Dermis microvascular lymphatic vessel endothelial cell (primary cell): ENCODE data around the gene FAM210A. TPM values are rescaled to one million over a fixed set of nuclear protein-coding genes. Genes with fewer than 3 reads are reported as not detected.
"Not testable (repeated sequence)": the region's sequence is repeated elsewhere in the genome, so short reads cannot be mapped to it uniquely, and the experiment has no call there.

Experiments
- DNase-seq, 2 donors: peaks; one replicate each; pipeline versions ENCODE4 v3.0.0 to v3.0.0-alpha.2; 2010; ENCODE audit warnings: low read depth in 2 of 2
- total RNA-seq: library from RNA; depleted of rRNA; stranded (reverse); fragments of >200 nt; gene quantifications from 2 replicates; pipeline ENCODE4 v1.2.1, GENCODE V29; 2014

FAM210A gene
- total RNA-seq = 15.0 and 28.2 TPM in 2 replicates

DNA sequence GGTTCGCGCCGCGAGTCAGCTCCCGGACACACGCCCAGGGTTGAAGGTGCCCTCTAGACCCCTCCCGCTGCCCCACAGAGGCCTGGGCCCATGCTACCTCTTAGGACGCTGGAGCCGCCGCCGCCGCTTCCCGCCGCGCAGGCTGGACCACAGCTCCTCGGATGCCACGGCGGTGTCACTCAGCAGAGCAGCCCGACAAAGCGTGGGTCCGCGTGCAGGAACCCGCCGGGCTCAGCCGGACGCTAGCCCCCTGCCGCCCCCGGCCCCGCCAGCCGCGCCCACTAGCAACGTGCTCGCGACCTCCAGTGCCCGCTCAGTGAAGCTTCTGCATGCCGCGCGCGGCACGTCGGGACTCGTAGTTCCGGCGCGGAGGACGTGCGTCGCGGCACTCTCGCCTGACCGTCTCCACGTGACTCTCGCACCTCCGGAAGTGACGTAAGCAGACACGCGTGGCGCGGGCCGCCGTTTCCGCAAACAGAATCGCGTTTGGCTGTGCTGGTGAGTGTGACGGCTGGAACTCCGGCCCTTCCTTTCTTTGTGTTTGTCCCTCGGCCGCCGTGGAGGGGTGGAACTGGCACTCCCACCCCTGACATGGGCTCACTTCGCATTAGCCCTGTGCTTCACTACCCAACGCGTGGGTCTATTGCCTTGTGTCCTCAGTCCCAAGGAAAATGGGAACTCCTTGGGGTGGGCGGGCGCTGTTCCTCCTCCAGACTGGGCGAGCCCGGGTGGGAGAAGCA is at the start of gene FAM210A, which contains the start of gene RNMT:
TSS of gene FAM210A (minus strand) at position 327 of the 740 bp plus-strand sequence. CDS start 44,481 bp downstream, outside the sequence.
TSS of gene RNMT (plus strand) at position 442 of the 740 bp plus-strand sequence. CDS start 4,845 bp downstream, outside the sequence.
- DNase-seq = peak; percentile 97 to 98

DNA sequence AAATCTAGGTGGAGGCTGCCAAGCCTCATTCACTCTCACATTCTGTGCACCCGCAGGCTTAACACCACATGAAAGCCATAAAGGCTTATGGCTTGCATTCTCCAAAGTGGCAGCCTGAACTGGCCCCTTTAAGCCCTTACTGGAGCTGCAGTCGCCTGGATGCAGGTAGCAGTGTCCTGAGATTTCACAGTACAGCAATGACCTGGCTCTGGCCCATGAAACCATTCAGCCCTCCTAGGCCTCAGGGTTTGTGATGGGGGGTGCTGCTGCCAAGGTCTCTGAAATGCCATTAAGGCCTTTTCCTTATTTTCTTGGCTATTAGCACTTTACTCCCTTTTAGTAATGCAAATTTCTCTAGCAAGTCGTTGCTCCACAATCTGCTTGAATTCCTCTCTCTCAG is 48.7 kb upstream of the FAM210A start:
- no peak for DNase-seq

- DNase-seq = no peak
Measured at GRCh38 chr18:13762690-13763439, 36.5 kb upstream of the FAM210A start.

- DNase-seq = no peak
Measured at GRCh38 chr18:13760047-13760446, 33.7 kb upstream of the FAM210A start.

DNA sequence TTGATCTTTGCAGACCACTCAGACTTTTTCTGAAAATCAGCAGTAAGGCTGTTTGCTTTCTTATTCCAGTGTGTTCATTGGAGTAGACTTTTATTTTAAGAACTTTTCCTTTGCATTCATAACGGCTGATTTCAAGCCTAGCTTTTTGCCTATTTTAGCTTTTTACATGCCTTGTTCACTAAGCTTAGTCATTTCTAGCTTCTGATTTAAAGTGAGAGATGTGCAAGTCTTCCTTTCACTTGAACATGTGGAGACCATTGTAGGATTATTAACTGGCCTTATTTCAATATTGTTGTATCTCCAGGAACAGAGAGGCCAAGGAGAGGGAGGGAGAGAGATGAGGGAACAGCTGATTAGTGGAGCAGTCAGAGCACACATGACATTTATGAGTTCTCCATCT is 32.3 kb upstream of the FAM210A start:
- DNase-seq = no peak

DNA sequence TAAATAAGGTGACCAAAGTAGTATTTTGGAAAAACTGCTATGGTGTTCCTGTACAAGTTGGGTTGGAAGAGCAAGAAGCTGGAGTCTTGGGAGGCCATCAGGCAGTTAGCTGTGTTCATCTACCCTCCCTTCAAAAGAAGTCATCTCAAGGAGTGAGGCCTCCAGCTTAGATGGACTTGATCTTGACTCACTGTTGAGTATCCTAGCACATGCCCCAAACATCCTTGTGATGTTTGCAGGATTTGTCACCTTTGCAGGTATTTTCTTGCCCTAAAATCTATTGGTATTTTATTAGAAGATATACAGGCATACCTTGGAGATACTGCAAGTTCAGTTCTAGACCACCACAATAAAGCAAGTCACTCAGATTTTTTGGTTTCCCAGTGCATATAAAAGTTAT is 30.3 kb upstream of the FAM210A start:
- DNase-seq = no peak

- no peak for DNase-seq
Measured at GRCh38 chr18:13756261-13756660, 29.9 kb upstream of the FAM210A start.

DNA sequence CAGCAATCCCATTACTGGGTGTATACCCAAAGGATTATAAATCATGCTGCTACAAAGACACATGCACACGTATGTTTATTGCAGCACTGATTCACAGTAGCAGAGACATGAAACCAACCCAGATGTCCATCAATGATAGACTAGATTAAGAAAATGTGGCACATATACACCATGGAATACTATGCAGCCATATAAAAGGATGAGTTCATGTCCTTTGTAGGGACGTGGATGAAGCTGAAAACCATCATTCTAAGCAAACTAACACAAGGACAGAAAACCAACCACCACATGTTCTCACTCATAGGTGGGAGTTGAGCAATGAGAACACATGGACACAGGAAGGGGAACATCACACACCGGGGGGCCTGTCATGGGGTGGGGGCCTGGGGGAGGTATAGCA is 25.2 kb upstream of the FAM210A start:
- DNase-seq = not testable (repeated sequence)

DNA sequence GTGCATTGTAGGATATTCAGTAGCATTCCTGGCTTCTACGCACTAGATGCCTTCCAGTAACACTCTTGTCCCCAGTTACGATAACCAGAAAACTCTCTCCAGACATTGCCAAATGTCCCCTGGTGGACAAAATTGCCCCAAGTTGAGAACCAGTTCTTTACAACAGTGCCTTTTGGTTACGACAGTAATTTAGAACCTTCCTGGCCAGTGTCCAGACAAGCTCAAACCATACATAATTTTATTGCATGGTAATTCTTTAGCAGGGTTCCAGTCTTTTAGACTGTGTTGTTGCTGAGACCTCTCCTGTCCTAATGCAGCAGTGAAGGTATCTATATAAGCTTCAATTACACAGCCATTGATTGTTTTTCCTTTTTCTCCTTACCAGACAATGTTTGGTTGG is 20.3 kb upstream of the FAM210A start:
- DNase-seq = no peak

DNA sequence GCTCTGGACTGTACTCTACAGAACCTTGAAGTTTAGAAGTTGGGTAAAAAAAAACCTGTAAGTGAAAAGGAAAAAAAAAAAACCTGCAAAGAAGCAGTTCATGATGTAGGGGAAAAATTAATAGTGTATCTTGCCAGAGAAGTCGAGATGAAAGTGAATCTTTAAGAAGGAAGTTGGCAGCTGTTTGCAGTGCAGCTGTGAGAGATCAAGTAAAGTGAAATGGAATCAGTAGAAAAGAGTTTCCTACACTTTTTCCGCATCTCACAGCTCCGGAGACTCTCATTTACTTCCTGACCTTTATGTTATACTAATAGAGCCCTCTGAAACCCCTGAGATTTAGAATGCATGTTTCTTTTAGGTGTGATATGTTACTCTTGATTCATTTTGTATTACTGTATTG is 19.3 kb upstream of the FAM210A start:
- DNase-seq = no peak

DNA sequence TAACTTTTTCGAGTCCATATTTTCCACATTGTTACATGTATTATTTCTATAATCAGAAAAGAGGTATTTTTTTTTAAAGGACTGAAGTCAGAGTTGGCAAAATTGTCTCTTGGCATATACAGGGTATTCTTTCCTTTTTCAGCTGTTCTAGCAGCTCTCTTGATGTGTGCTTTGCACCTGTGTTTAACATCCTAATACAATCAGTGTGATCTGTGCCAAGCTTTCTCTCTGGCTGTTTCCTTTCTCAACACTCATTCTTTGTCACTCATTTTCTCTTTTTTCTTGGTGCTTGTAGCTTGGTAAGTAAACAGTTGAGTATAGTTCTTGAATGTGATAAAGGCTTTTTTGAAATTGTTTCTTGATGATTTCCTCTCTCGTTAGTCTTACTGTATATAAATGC is 9.3 kb upstream of the FAM210A start:
- peak in 1 of 2 donors; percentile 22 for DNase-seq

DNA sequence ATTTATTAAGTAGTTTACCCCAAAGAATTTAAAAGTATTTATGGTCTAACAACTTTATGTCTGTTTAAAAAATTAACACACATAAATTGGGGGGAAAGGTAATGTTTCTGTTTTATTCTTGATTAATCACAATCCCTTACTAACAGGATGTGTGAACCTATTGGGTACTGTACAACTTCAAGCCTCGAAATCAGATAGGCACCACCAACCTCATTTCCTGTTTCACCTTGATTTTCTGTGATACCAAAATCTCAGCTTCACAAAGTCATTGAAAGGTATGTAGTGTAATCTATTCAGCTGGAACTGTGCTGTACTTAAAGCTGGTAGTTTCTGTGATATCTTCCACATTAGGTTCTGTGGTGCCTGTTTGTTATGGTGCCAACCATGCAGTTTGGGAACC is 4.1 kb upstream of the FAM210A start:
- DNase-seq = no peak

DNA sequence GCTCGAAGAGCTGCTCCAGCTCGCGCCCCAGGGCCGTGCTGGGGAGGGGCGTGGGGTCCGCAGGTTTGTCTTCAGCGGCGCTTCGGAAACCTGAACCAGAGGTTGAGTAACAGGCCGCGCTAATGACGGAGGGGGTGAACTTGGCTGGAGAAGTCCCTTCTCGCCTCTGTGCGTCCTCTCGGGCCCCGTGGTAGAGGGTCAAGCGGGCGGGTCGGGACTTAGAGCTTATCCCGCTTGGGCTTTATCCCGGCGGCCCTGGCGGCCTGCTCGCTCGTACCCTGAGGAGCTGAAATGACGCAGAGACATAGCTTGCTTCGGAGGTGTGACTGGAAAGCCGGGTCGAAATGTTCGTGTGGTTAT is 594 bp upstream of the FAM210A start:
- peak; percentile 32 to 70 for DNase-seq

GRCh38 chr18:13725566-13726231 is 659 bp downstream of the FAM210A start:
- DNase-seq = peak in 1 of 2 donors; percentile 12

- DNase-seq = no peak
Measured at GRCh38 chr18:13720847-13721246, 5.5 kb downstream of the FAM210A start.

- DNase-seq = no peak
Measured at GRCh38 chr18:13720123-13720522, 6.2 kb downstream of the FAM210A start.

DNA sequence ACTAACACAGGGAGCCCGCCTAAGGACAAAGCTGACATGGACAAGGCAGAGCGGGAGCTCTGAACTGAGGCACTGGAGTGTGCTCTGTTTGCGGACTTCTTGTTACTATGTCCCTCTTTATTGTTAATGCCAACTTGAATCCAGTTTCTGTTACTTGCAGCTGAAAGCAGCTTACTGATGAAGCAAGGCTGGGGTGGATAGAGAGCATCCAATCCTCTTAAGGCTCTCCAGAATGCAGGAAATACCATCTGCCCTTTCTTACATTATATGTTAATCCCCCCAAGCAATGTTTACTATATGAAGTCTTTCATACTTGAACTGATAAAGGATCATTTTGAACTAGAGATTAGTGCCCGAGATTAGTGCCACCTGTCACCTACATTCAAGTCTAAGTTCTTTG is 9.4 kb downstream of the FAM210A start:
- no peak for DNase-seq

DNA sequence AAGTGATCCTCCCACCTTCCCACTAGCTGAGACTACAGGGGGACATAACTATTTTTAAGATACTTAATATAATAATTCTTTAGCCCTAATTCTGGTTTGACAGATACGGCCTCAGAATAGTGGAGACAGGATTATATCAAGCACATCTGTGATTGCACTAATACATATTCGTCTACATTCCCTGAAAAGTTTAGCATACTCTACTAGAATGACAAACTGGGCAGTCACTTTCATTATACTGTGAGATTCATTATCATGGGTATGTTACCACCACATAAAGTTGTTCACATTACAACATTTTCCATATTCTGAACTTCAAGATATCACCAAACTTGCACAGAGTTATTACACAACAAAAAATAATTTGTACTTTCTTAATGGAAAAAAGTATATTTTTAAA is 11.0 kb downstream of the FAM210A start:
- no peak for DNase-seq

DNA sequence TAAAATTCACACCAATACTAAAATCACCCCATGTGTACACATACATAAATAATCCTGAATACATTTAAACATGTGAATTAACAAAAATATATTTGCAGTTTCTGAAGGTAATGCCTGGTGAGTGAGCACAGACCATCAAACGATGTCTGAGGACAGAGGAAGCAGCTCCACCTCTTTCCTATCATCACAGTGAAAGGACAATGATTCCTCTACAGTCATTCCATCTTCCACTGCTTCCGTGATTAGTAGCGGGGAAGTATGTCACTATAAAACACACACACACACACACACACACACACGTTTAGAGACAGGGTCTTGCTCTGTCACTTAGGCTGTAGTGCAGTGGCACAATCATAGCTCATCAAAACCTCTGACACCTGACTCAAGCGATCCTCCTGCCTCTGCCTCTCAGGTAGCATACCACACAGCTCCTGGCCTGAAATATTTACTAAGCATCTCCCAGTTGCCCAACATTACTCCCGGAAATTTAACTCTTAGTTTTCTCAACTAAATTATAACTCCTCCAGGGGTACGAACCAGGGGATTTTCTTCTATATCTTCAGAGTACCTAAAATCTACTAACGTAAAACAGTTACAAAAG is 12.8 kb downstream of the FAM210A start:
- DNase-seq = peak; percentile 12 to 27

DNA sequence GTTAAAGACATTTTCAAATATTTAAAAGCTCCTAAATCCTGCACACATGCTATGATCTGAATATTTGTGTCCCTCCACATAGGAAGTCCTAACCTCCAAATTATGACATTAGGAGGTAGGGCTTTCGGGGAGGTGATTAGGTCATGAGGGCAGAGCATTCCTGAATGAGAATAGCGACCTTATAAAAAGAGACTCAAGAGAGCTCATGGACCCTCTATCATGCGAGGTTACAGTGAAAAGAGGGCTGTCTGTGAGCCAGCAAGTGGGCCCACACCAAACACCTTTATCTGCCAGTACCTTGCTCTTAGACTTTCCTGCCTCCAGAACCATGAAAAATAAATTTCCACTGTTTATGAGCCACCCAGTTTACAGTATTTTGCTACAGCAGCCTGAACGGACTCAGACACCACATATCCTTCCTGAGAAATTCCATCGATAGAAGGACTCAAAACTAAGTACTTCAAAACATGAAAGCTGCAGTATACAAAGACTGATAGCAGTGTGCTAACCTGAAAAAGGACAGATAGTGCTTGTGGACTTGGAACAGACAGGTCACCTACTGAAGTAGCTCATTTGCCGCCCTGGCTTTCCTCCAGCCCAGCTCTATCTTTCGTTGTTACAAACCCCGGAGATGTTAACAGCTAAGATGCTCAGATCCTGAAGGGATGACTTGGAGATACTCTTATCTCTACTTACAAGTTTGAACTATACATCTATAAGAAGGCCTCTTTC is 13.8 kb downstream of the FAM210A start:
- DNase-seq = peak in 1 of 2 donors; percentile 2

- DNase-seq = peak in 1 of 2 donors; percentile 45
Measured at GRCh38 chr18:13710414-13710831, 15.9 kb downstream of the FAM210A start.
